Measurements from ENCODE around the gene TTC39C.

Gene TTC39C

DNA sequence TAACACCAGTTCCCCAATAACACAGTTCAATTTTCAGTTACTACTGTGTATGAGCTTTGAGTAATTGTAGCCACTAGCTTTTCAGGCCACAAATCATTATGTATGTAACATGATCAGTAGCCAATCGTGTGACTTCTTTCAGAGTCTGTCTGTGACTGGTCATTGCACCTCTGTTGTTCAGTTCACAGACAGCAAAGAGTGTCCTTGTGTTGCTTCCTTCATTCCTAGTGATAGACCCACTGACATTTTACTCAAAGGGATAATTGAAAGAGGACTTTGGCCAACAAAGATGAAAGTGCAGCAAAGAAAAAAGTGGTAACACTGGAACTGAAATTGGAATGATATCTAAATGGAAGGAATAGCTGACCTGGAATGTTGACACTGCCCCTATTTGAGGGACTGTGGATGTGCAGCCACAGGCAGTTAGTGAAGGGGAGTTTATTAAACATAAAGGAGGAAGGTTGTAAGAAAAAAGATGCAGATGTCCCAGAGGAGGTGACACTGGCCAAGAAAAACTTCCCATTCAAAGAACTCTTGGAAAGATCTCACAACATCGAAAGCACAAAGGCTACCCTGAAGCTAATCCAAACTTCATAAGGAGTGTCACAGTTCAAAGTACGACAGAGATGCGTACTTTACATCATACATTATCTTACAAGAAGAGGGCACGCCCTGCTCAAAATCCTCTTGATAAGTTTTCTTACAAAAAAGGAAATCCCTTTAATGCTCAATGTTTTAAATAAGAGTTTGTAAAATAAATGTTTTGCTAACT lies 19.3 kb downstream of the TTC39C start:
- H3K27ac ChIP-seq (ENCODE audit: low read depth in 2 of 2, low read length in 2 of 2): no peak overlapping the region
- no peaks in the 10 kb centered on the region for H3K9me3 ChIP-seq (ENCODE audit: control insufficient read depth in 2 of 2, low read length in 2 of 2)
- H3K4me3 ChIP-seq (ENCODE audit: low read length in 2 of 2): no peak overlapping the region
- peaks cover 0 to 5% of the 10 kb centered on the region in 2 donors for H3K4me1 ChIP-seq (ENCODE audit: control insufficient read depth in 2 of 2, insufficient read depth in 2 of 2, low read length in 2 of 2)
- H3K36me3 ChIP-seq (ENCODE audit: control insufficient read depth in 2 of 2, insufficient read depth in 2 of 2, low read length in 2 of 2): no peaks in the 10 kb centered on the region
- H3K9ac ChIP-seq (ENCODE audit: low read depth in 1 of 2, low read length in 2 of 2): no peak overlapping the region
- H3K27me3 ChIP-seq (ENCODE audit: control insufficient read depth in 2 of 2, insufficient read depth in 2 of 2, low read length in 2 of 2): no peaks in the 10 kb centered on the region

DNA sequence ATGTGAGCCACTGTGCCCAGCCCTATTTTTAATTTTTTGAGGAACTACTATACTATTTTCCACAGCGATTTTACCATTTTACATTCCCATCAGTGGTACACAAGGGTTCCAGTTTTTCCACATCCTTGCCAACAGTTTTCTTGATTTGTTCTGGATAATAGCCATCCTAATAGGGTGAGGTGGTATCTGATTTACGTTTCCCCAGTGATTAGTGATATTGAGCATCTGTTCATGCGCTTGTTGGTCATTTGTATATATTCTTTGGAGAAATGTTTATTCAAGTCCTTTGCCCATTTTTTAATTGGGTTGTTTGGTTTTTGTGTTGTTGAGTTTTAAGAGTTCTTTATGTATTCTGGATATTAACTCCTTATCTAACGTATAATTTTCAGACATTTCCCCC lies 20.8 kb downstream of the TTC39C start:
- peaks cover 0 to 5% of the 10 kb centered on the region in 2 donors for H3K4me1 ChIP-seq (ENCODE audit: control insufficient read depth in 2 of 2, insufficient read depth in 2 of 2, low read length in 2 of 2)
- no peaks in the 10 kb centered on the region for H3K36me3 ChIP-seq (ENCODE audit: control insufficient read depth in 2 of 2, insufficient read depth in 2 of 2, low read length in 2 of 2)
- H3K4me3 ChIP-seq (ENCODE audit: low read length in 2 of 2): no peak overlapping the region
- H3K27ac ChIP-seq (ENCODE audit: low read depth in 2 of 2, low read length in 2 of 2): no peak overlapping the region
- H3K9me3 ChIP-seq (ENCODE audit: control insufficient read depth in 2 of 2, low read length in 2 of 2): no peaks in the 10 kb centered on the region
- no peak overlapping the region for H3K9ac ChIP-seq (ENCODE audit: low read depth in 1 of 2, low read length in 2 of 2)
- H3K27me3 ChIP-seq (ENCODE audit: control insufficient read depth in 2 of 2, insufficient read depth in 2 of 2, low read length in 2 of 2): no peaks in the 10 kb centered on the region

- Histone ChIP-seq H3K27ac (ENCODE audit: low read depth in 2 of 2, low read length in 2 of 2) (no peak overlapping the region), H3K4me3 (ENCODE audit: low read length in 2 of 2) (no peak overlapping the region), H3K9ac (ENCODE audit: low read depth in 1 of 2, low read length in 2 of 2) (no peak overlapping the region), H3K9me3 (ENCODE audit: control insufficient read depth in 2 of 2, low read length in 2 of 2) (no peaks in the 10 kb centered on the region), H3K4me1 (ENCODE audit: control insufficient read depth in 2 of 2, insufficient read depth in 2 of 2, low read length in 2 of 2) (no peaks in the 10 kb centered on the region), H3K36me3 (ENCODE audit: control insufficient read depth in 2 of 2, insufficient read depth in 2 of 2, low read length in 2 of 2) (no peaks in the 10 kb centered on the region), H3K27me3 (ENCODE audit: control insufficient read depth in 2 of 2, insufficient read depth in 2 of 2, low read length in 2 of 2) (no peaks in the 10 kb centered on the region)
Observed at GRCh38 chr18:24039671-24040070, 25.1 kb downstream of the TTC39C start.

DNA sequence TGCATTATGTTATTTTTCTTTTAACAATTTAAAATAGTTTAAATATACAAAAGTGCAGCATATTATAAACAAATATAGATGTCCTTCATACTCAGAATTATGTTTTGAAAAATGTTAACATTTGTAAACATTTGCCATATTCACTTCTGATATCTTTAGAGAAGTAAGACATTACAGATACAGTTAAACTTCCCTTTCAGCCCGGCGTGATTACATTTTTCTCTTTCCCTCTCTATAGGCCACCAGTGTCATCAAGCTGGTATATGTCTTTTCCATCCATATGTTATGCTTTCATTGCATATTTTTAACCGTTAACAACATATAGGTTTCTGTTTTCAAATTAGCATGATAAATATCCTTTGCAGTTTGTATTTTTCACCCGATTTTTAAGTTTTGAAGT lies 27.1 kb downstream of the TTC39C start:
- no peaks in the 10 kb centered on the region for H3K9me3 ChIP-seq (ENCODE audit: control insufficient read depth in 2 of 2, low read length in 2 of 2)
- H3K4me1 ChIP-seq (ENCODE audit: control insufficient read depth in 2 of 2, insufficient read depth in 2 of 2, low read length in 2 of 2): no peaks in the 10 kb centered on the region
- no peaks in the 10 kb centered on the region for H3K36me3 ChIP-seq (ENCODE audit: control insufficient read depth in 2 of 2, insufficient read depth in 2 of 2, low read length in 2 of 2)

DNA sequence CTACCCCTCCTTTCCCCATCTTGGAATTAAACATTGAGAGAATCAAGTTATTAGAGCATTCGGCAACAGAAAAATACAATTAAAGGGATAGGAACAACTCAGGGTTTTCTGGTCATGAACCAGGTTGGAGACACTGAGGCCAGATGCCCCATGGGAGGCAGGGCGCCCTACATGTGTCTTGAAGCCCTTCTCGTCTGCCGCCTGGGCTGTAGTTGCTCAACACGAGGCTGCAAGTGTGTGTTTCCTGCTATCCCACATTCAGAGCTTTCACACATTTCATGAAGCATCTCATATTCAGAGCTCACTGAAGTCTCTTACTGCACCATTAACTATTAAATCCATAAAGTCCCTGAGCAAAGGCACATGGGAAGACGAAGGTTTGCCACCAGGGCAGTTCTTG lies 28.8 kb downstream of the TTC39C start:
- Histone ChIP-seq H3K4me3 (ENCODE audit: low read length in 2 of 2) (no peak overlapping the region), H3K9ac (ENCODE audit: low read depth in 1 of 2, low read length in 2 of 2) (no peak overlapping the region), H3K27me3 (ENCODE audit: control insufficient read depth in 2 of 2, insufficient read depth in 2 of 2, low read length in 2 of 2) (no peaks in the 10 kb centered on the region), H3K4me1 (ENCODE audit: control insufficient read depth in 2 of 2, insufficient read depth in 2 of 2, low read length in 2 of 2) (no peaks in the 10 kb centered on the region), H3K9me3 (ENCODE audit: control insufficient read depth in 2 of 2, low read length in 2 of 2) (no peaks in the 10 kb centered on the region), H3K27ac (ENCODE audit: low read depth in 2 of 2, low read length in 2 of 2) (no peak overlapping the region), H3K36me3 (ENCODE audit: control insufficient read depth in 2 of 2, insufficient read depth in 2 of 2, low read length in 2 of 2) (no peaks in the 10 kb centered on the region)

More for the DNA sequence above, 27.1 kb downstream of the TTC39C start:
- no peak overlapping the region for H3K27ac ChIP-seq (ENCODE audit: low read depth in 2 of 2, low read length in 2 of 2)
- H3K4me3 ChIP-seq (ENCODE audit: low read length in 2 of 2): no peak overlapping the region
- H3K9ac ChIP-seq (ENCODE audit: low read depth in 1 of 2, low read length in 2 of 2): no peak overlapping the region
- no peaks in the 10 kb centered on the region for H3K27me3 ChIP-seq (ENCODE audit: control insufficient read depth in 2 of 2, insufficient read depth in 2 of 2, low read length in 2 of 2)

- Histone ChIP-seq H3K27me3 (ENCODE audit: control insufficient read depth in 2 of 2, insufficient read depth in 2 of 2, low read length in 2 of 2) (no peaks in the 10 kb centered on the region), H3K9ac (ENCODE audit: low read depth in 1 of 2, low read length in 2 of 2) (no peak overlapping the region), H3K36me3 (ENCODE audit: control insufficient read depth in 2 of 2, insufficient read depth in 2 of 2, low read length in 2 of 2) (no peaks in the 10 kb centered on the region), H3K4me3 (ENCODE audit: low read length in 2 of 2) (no peak overlapping the region), H3K27ac (ENCODE audit: low read depth in 2 of 2, low read length in 2 of 2) (no peak overlapping the region), H3K4me1 (ENCODE audit: control insufficient read depth in 2 of 2, insufficient read depth in 2 of 2, low read length in 2 of 2) (peaks cover 3 to 4% of the 10 kb centered on the region in 2 donors), H3K9me3 (ENCODE audit: control insufficient read depth in 2 of 2, low read length in 2 of 2) (no peaks in the 10 kb centered on the region)
Observed at GRCh38 chr18:24048261-24048660, 33.7 kb downstream of the TTC39C start.

DNA sequence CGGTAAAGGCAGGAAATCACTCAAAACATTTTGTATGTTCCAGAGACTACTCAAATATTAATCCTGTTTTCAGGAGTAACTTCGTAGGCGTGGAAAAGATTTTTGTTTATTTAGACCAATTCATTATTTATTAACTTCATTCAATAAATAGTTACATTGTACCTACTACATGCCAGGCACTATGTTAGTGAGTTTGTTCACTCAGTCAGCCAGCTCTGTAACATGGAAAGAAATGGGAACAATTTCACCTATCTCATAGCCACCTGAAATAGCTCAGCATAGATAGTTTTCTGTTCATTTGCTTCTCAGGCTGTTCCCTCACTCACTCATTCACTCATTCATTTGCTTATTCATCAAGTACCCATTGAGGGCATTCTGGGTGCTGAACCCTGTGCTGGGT lies 34.6 kb downstream of the TTC39C start:
- H3K9me3 ChIP-seq (ENCODE audit: control insufficient read depth in 2 of 2, low read length in 2 of 2): no peaks in the 10 kb centered on the region
- no peak overlapping the region for H3K4me3 ChIP-seq (ENCODE audit: low read length in 2 of 2)
- H3K4me1 ChIP-seq (ENCODE audit: control insufficient read depth in 2 of 2, insufficient read depth in 2 of 2, low read length in 2 of 2): peaks cover 3 to 4% of the 10 kb centered on the region in 2 donors
- H3K36me3 ChIP-seq (ENCODE audit: control insufficient read depth in 2 of 2, insufficient read depth in 2 of 2, low read length in 2 of 2): no peaks in the 10 kb centered on the region
- H3K9ac ChIP-seq (ENCODE audit: low read depth in 1 of 2, low read length in 2 of 2): no peak overlapping the region
- H3K27ac ChIP-seq (ENCODE audit: low read depth in 2 of 2, low read length in 2 of 2): no peak overlapping the region
- H3K27me3 ChIP-seq (ENCODE audit: control insufficient read depth in 2 of 2, insufficient read depth in 2 of 2, low read length in 2 of 2): no peaks in the 10 kb centered on the region

- Histone ChIP-seq H3K27ac (ENCODE audit: low read depth in 2 of 2, low read length in 2 of 2) (no peak overlapping the region), H3K9me3 (ENCODE audit: control insufficient read depth in 2 of 2, low read length in 2 of 2) (no peaks in the 10 kb centered on the region), H3K9ac (ENCODE audit: low read depth in 1 of 2, low read length in 2 of 2) (no peak overlapping the region), H3K36me3 (ENCODE audit: control insufficient read depth in 2 of 2, insufficient read depth in 2 of 2, low read length in 2 of 2) (no peaks in the 10 kb centered on the region), H3K27me3 (ENCODE audit: control insufficient read depth in 2 of 2, insufficient read depth in 2 of 2, low read length in 2 of 2) (no peaks in the 10 kb centered on the region), H3K4me1 (ENCODE audit: control insufficient read depth in 2 of 2, insufficient read depth in 2 of 2, low read length in 2 of 2) (peaks cover 3 to 4% of the 10 kb centered on the region in 2 donors), H3K4me3 (ENCODE audit: low read length in 2 of 2) (no peak overlapping the region)
Observed at GRCh38 chr18:24051031-24051947, 36.7 kb downstream of the TTC39C start.

GRCh38 chr18:24052053-24052452 lies 37.5 kb downstream of the TTC39C start:
- Histone ChIP-seq H3K4me3 (ENCODE audit: low read length in 2 of 2) (no peak overlapping the region), H3K9me3 (ENCODE audit: control insufficient read depth in 2 of 2, low read length in 2 of 2) (no peaks in the 10 kb centered on the region), H3K4me1 (ENCODE audit: control insufficient read depth in 2 of 2, insufficient read depth in 2 of 2, low read length in 2 of 2) (peaks cover 3 to 4% of the 10 kb centered on the region in 2 donors), H3K27me3 (ENCODE audit: control insufficient read depth in 2 of 2, insufficient read depth in 2 of 2, low read length in 2 of 2) (no peaks in the 10 kb centered on the region), H3K36me3 (ENCODE audit: control insufficient read depth in 2 of 2, insufficient read depth in 2 of 2, low read length in 2 of 2) (no peaks in the 10 kb centered on the region), H3K27ac (ENCODE audit: low read depth in 2 of 2, low read length in 2 of 2) (no peak overlapping the region), H3K9ac (ENCODE audit: low read depth in 1 of 2, low read length in 2 of 2) (no peak overlapping the region)

GRCh38 chr18:24053211-24053610 lies 38.7 kb downstream of the TTC39C start:
- Histone ChIP-seq H3K27ac (ENCODE audit: low read depth in 2 of 2, low read length in 2 of 2) (no peak overlapping the region), H3K27me3 (ENCODE audit: control insufficient read depth in 2 of 2, insufficient read depth in 2 of 2, low read length in 2 of 2) (no peaks in the 10 kb centered on the region)

More at GRCh38 chr18:24053211-24053610, 38.7 kb downstream of the TTC39C start:
- no peaks in the 10 kb centered on the region for H3K9me3 ChIP-seq (ENCODE audit: control insufficient read depth in 2 of 2, low read length in 2 of 2)
- no peak overlapping the region for H3K9ac ChIP-seq (ENCODE audit: low read depth in 1 of 2, low read length in 2 of 2)
- no peaks in the 10 kb centered on the region for H3K36me3 ChIP-seq (ENCODE audit: control insufficient read depth in 2 of 2, insufficient read depth in 2 of 2, low read length in 2 of 2)
- H3K4me1 ChIP-seq (ENCODE audit: control insufficient read depth in 2 of 2, insufficient read depth in 2 of 2, low read length in 2 of 2): peaks cover 3 to 4% of the 10 kb centered on the region in 2 donors
- no peak overlapping the region for H3K4me3 ChIP-seq (ENCODE audit: low read length in 2 of 2)

Data from mucosa of rectum (tissue), 2 donors.